Fibroblast of lung (primary cell): ENCODE measurements around the gene WDR75. TPM values are rescaled to one million over a fixed set of nuclear protein-coding genes. Genes with fewer than 3 reads are reported as not detected.

Experiments
- DNase-seq, 2 donors: peaks; one replicate each; pipeline versions ENCODE4 v3.0.0 to v3.0.0-alpha.2; 2010; ENCODE audit warnings: low read depth in 2 of 2
- H2AFZ ChIP-seq: 2 replicates; pipeline ENCODE4 v1.5.1; 2012; ENCODE audit warnings: low read length, control low read depth, inconsistent platforms
- H3K27ac ChIP-seq: 2 replicates; pipeline ENCODE4 v1.5.1; 2011; ENCODE audit warnings: low read length, control low read depth; ENCODE audit not compliant: insufficient read depth
- H3K27me3 ChIP-seq: 2 replicates; pipeline ENCODE4 v1.5.1; 2011; ENCODE audit warnings: mild to moderate bottlenecking, low read length; ENCODE audit not compliant: control insufficient read depth, insufficient read depth
- H3K36me3 ChIP-seq: 2 replicates; pipeline ENCODE4 v1.5.1; 2011; ENCODE audit warnings: low read length; ENCODE audit not compliant: control insufficient read depth, insufficient read depth
- H3K4me1 ChIP-seq: 2 replicates; pipeline ENCODE4 v1.5.1; 2011; ENCODE audit warnings: low read length; ENCODE audit not compliant: control insufficient read depth, insufficient read depth; ENCODE audit errors: extremely low read depth
- H3K4me2 ChIP-seq: 2 replicates; pipeline ENCODE4 v1.5.1; 2011; ENCODE audit warnings: low read length, control low read depth; ENCODE audit not compliant: insufficient read depth; ENCODE audit errors: extremely low read depth
- H3K4me3 ChIP-seq, 4 experiments: fragments of 200-600 bp in 1 of 4; sonication (generic) in 1 of 4; replicated peaks in 1 of 4; 2 replicates each; pipeline ENCODE4 v1.5.1; 2011 to 2016; ENCODE audit warnings: low read length in 4 of 4, low read depth in 3 of 4, mild to moderate bottlenecking in 3 of 4, control low read depth in 2 of 4, inconsistent platforms in 1 of 4, mixed read lengths in 1 of 4; ENCODE audit not compliant: insufficient read depth in 1 of 4; ENCODE audit errors: control extremely low read depth in 1 of 4
- H3K79me2 ChIP-seq: 2 replicates; pipeline ENCODE4 v1.5.1; 2012; ENCODE audit warnings: mild to moderate bottlenecking, low read length, inconsistent platforms; ENCODE audit not compliant: control insufficient read depth, insufficient read depth
- H3K9ac ChIP-seq: 2 replicates; pipeline ENCODE4 v1.5.1; 2011; ENCODE audit warnings: mild to moderate bottlenecking, low read length, control low read depth; ENCODE audit not compliant: insufficient read depth
- H3K9me3 ChIP-seq: 2 replicates; pipeline ENCODE4 v1.5.1; 2012; ENCODE audit warnings: low read depth, low read length; ENCODE audit not compliant: control insufficient read depth, insufficient read depth
- H4K20me1 ChIP-seq: 2 replicates; pipeline ENCODE4 v1.5.1; 2011; ENCODE audit warnings: low read length; ENCODE audit not compliant: control insufficient read depth, insufficient read depth; ENCODE audit errors: extremely low read depth
- EZH2 ChIP-seq: IDR thresholded peaks from 2 replicates; pipeline ENCODE4 v1.5.1; 2012; ENCODE audit warnings: low read length, control low read depth, mild to moderate bottlenecking; ENCODE audit errors: missing control alignments
- polyA plus RNA-seq, 2 donors: library from polyadenylated mRNA; depleted of rRNA in 1 of 2; stranded (reverse) in 1 of 2; unstranded in 1 of 2; fragments of >200 nt; gene quantifications; 2 replicates each; pipeline ENCODE4 v1.2.1, GENCODE V29; 2011 to 2012; ENCODE audit warnings: missing spikeins in 1 of 2
- total RNA-seq: library from RNA; depleted of rRNA; stranded (reverse); fragments of >200 nt; gene quantifications from 2 replicates; pipeline ENCODE4 v1.2.1, GENCODE V29; 2014
- TF ChIP-seq, protein P1 (sequence below), 2 donors: IDR thresholded peaks in 1 of 2; conservative IDR thresholded peaks in 1 of 2; 1 replicate in 1 of 2; 2 replicates in 1 of 2; pipeline ENCODE4 v1.5.1; 2011 to 2012; ENCODE audit warnings: low read length in 2 of 2, control low read depth in 1 of 2, inconsistent platforms in 1 of 2, low read depth in 1 of 2, mild to moderate bottlenecking in 1 of 2

Gene WDR75
- total and polyA plus RNA-seq, 2 donors (not counting 1 experiment from before 2014, with no cell fraction given): 33.9 to 54.0 TPM

DNA sequence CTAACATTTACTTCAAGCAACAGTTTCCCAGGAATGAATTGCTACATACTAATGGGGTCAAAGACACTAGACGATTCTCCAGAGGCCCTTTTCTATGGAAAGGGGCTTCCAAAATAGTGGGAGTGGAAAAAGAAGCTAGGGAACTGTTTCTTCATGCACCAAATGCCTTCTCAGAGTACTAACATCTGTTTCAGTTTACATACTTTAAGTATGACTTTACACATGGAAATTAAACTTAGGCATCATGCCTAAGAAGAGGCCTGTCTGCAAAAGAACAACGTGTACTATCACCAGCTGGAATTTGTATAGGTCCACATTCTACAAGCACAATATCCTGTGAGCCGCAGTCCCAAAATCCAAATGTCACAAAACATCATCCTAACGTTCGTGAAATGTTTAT, 29.4 kb upstream of the WDR75 start:
- peak overlapping the region in 1 of 4 experiments; percentile 4 for H3K4me3 ChIP-seq
- no peaks in the 10 kb centered on the region for H3K9me3 ChIP-seq
- H3K27ac ChIP-seq: peak overlapping the region; percentile 62
- TF ChIP-seq, protein P1, sequence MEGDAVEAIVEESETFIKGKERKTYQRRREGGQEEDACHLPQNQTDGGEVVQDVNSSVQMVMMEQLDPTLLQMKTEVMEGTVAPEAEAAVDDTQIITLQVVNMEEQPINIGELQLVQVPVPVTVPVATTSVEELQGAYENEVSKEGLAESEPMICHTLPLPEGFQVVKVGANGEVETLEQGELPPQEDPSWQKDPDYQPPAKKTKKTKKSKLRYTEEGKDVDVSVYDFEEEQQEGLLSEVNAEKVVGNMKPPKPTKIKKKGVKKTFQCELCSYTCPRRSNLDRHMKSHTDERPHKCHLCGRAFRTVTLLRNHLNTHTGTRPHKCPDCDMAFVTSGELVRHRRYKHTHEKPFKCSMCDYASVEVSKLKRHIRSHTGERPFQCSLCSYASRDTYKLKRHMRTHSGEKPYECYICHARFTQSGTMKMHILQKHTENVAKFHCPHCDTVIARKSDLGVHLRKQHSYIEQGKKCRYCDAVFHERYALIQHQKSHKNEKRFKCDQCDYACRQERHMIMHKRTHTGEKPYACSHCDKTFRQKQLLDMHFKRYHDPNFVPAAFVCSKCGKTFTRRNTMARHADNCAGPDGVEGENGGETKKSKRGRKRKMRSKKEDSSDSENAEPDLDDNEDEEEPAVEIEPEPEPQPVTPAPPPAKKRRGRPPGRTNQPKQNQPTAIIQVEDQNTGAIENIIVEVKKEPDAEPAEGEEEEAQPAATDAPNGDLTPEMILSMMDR (conservative IDR thresholded peaks at IDR 0.05 in 1 of 2, IDR thresholded peaks at IDR 0.05 in 1 of 2; ENCODE audit: low read depth in 1 of 2, low read length in 2 of 2): no peak
- no peak for TF ChIP-seq EZH2
- H3K4me2 ChIP-seq: peak overlapping the region; percentile 39
- H2AFZ ChIP-seq: no peak overlapping the region
- no peaks in the 10 kb centered on the region for H4K20me1 ChIP-seq
- H3K9ac ChIP-seq: no peak overlapping the region
- peaks cover 9% of the 10 kb centered on the region for H3K4me1 ChIP-seq
- DNase-seq: peak; percentile 94 to 99
- H3K36me3 ChIP-seq: no peaks in the 10 kb centered on the region
- no peaks in the 10 kb centered on the region for H3K27me3 ChIP-seq
- H3K79me2 ChIP-seq: no peaks in the 10 kb centered on the region

DNA sequence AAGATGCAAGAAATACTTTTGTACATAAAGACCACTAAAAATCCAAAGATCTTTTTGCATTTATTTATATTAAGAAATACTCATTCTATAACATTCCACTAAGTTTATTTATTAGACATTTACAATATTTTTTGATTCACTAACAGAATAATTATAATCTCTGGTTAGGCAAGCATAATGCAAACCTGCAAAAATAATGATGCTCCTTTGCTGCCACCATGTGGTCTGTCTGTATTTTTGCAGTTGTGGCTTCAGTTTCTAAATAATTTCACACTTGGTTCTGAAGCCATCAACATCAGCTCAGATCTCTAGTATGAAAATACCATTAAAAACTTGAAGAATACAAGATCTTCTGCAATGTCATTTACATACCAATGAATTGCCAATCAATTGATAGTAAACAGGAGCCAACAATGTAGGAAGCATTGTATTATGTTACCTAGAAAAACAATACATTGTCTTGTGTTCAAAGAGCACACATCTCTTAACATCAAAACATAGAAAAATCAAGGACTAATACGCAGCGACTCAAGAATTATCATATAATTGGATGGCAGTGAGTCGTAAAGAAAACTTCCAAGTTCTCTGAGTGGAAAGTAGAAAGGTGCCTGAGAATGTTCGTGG, 28.8 kb upstream of the WDR75 start:
- Histone ChIP-seq H3K9me3 (no peaks in the 10 kb centered on the region), H3K9ac (no peak overlapping the region), H4K20me1 (no peaks in the 10 kb centered on the region), H3K4me1 (peaks cover 9% of the 10 kb centered on the region), H3K36me3 (no peaks in the 10 kb centered on the region), H3K4me3 (peak overlapping the region in 1 of 4 experiments; percentile 4), H3K4me2 (peak overlapping the region; percentile 39), H3K27me3 (no peaks in the 10 kb centered on the region), H3K79me2 (no peaks in the 10 kb centered on the region), H2AFZ (peak overlapping the region; percentile 4), H3K27ac (peak overlapping the region; percentile 62)
- peak; percentile 53 to 89 for DNase-seq
- TF ChIP-seq EZH2: no peak
- TF ChIP-seq, protein P1 (conservative IDR thresholded peaks at IDR 0.05 in 1 of 2, IDR thresholded peaks at IDR 0.05 in 1 of 2; ENCODE audit: low read depth in 1 of 2, low read length in 2 of 2): peak; percentile 55 to 62

DNA sequence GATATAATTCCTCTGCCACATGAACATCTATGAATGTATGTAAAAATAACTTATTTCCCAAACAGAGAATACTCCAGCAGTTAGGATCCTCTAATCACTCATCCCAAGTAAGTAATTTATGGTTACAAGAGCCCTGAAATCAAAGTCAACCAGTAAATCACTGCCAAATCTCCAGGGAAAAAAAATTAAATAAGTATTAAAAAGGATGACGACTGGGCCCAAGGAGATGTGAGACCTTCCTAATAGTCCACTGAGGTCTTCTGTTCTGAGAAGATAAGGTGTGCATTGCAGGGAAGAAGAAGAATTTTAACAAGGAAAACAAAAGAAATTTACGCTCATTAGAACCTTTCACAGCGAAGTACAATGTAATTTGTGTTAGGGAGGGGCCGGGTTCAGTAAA, 28.0 kb upstream of the WDR75 start:
- Histone ChIP-seq H3K9ac (no peak overlapping the region), H3K9me3 (no peaks in the 10 kb centered on the region), H4K20me1 (no peaks in the 10 kb centered on the region), H3K4me2 (no peak overlapping the region), H3K36me3 (no peaks in the 10 kb centered on the region), H3K4me1 (peaks cover 7% of the 10 kb centered on the region), H3K4me3 (no peak overlapping the region), H3K27me3 (no peaks in the 10 kb centered on the region), H3K27ac (no peak overlapping the region), H2AFZ (peak overlapping the region; percentile 4), H3K79me2 (no peaks in the 10 kb centered on the region)
- no peak for DNase-seq
- no peak for TF ChIP-seq EZH2
- TF ChIP-seq, protein P1 (conservative IDR thresholded peaks at IDR 0.05 in 1 of 2, IDR thresholded peaks at IDR 0.05 in 1 of 2; ENCODE audit: low read depth in 1 of 2, low read length in 2 of 2): no peak
